ENCODE measurements around the gene PON1. TPM values are rescaled to one million over a fixed set of nuclear protein-coding genes. Genes with fewer than 3 reads are reported as not detected.
A peak's percentile ranks its signal among the peaks of the same experiment; 100 is the strongest.

Gene PON1
- total RNA-seq (2014; rRNA removed; shearing (Covaris generic); ENCODE audit: low replicate concordance) = not detected in 2 replicates

GRCh38 chr7:95324431-95324830 lies at the start of gene PON1:
TSS of gene PON1 (minus strand) at chr7:95324532. CDS start at chr7:95324475, 57 bp downstream.
- no peak for DNase-seq (ENCODE audit: low read depth)
- in situ Hi-C loops (cut with HindIII; ENCODE audit: low pct_unique_long_range_greater_than_20kb, low sequenced_read_pairs) = no loop called here

GRCh38 chr7:95373323-95373722 lies 49.0 kb upstream of the PON1 start:
- no peak for DNase-seq (ENCODE audit: low read depth)
- in situ Hi-C loops (cut with HindIII; ENCODE audit: low pct_unique_long_range_greater_than_20kb, low sequenced_read_pairs) = no loop called here

DNA sequence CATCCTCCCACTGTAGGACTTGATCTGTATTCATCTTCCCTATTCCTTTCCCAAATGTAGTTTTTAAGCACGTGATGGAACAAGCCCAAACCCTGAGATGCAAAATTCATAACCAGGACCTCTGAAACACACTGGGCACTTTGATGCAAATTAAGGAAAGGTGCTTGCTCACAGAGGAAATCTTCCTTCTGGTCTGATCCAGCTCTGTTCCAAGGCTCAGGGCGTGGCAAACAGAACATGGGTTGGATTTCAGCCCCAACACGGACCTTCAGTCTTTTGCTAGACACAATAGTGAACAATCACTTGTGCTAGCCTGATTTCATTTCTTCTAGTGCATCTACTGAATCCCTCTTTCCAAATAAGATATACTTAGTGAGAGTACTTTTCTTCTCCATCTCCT lies 43.9 kb upstream of the PON1 start:
- in situ Hi-C loops (cut with HindIII; ENCODE audit: low pct_unique_long_range_greater_than_20kb, low sequenced_read_pairs) = no loop called here
- no peak for DNase-seq (ENCODE audit: low read depth)

GRCh38 chr7:95367606-95368005 lies 43.3 kb upstream of the PON1 start:
- in situ Hi-C loops (cut with HindIII; ENCODE audit: low pct_unique_long_range_greater_than_20kb, low sequenced_read_pairs) = no loop called here
- DNase-seq (ENCODE audit: low read depth) = no peak

DNA sequence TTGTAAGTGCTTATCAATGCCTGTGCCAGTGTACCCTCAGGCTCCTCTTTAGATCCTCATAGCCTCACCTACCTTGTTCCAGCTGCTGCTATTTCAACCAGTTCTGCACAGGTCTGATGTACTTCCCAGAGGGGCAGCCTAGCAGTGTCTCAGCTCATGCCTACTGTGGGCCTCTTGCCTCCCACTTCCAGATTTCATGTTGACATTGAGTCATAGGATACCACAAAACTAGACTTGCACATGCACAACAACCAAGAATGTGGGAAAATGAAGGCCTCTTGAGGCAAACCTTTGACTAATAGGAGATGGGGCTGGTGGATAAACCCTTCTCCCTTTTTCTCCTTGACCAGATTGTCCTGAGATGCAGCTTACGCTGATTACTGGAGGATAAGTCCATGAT lies 40.8 kb upstream of the PON1 start:
- no peak for DNase-seq (ENCODE audit: low read depth)
- in situ Hi-C loops (cut with HindIII; ENCODE audit: low pct_unique_long_range_greater_than_20kb, low sequenced_read_pairs) = no loop called here

GRCh38 chr7:95357623-95358022 lies 33.3 kb upstream of the PON1 start:
- no peak for DNase-seq (ENCODE audit: low read depth)
- in situ Hi-C loops (cut with HindIII; ENCODE audit: low pct_unique_long_range_greater_than_20kb, low sequenced_read_pairs) = no loop called here

DNA sequence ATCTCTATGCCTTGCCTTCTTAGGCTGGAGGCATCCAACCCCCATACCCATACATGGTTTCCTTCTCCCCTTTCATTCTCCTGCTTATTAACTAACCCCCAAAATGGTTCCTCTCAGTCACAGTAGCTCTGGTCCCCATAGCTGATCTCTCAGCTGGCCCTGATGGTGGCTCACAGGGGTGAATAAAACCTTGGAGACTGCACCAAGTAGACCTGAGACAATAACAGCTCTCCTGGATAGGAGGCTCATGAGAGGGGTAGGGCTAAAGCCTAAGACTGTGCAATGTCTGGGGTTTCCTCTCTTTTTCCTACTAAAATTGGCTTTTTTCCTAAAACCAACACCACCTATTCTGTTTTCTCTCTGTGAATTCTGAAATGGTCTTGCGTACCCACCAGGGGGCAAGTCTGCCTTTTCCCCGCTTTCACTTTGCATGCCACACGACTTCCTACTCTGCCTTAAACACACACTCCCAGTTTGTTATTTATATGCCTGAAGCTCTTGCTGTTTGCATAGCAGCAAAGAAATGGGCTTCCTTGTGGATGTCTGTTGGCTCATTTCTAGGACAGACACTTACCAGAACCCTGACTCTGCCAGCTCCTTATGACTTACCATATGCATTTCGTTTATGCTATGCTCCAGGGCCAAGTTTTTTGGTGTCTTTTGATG lies 18.4 kb upstream of the PON1 start:
- in situ Hi-C loops (cut with HindIII; ENCODE audit: low pct_unique_long_range_greater_than_20kb, low sequenced_read_pairs) = no loop called here
- DNase-seq (ENCODE audit: low read depth) = no peak

DNA sequence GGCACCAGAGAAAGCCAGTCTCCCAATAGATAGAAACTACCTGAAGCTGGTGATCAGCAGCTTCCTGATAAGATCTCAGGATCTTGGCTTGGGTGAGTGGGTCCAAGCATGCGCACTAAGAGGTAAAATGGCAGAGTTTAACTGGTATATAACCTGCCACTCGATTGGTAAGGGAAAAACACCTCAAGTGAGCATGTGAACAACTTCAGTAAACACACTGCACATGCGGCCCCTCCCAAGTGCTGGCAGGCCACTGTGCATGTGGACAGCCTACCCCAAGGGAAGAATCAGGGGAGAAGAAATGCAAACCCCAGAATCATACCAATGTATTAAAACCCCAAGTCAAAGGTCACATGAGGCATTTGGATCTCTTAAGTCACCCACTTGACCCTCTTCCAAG lies 17.7 kb upstream of the PON1 start:
- no peak for DNase-seq (ENCODE audit: low read depth)
- in situ Hi-C loops (cut with HindIII; ENCODE audit: low pct_unique_long_range_greater_than_20kb, low sequenced_read_pairs) = no loop called here

GRCh38 chr7:95340491-95340890 lies 16.2 kb upstream of the PON1 start:
- DNase-seq (ENCODE audit: low read depth) = no peak
- in situ Hi-C loops (cut with HindIII; ENCODE audit: low pct_unique_long_range_greater_than_20kb, low sequenced_read_pairs) = no loop called here

- DNase-seq (ENCODE audit: low read depth) = no peak
- in situ Hi-C loops (cut with HindIII; ENCODE audit: low pct_unique_long_range_greater_than_20kb, low sequenced_read_pairs) = no loop called here
Observed at GRCh38 chr7:95338832-95339231, 14.5 kb upstream of the PON1 start.

- DNase-seq (ENCODE audit: low read depth) = peak; percentile 5
- in situ Hi-C loops (cut with HindIII; ENCODE audit: low pct_unique_long_range_greater_than_20kb, low sequenced_read_pairs) = no loop called here
Observed at GRCh38 chr7:95335093-95335492, 10.8 kb upstream of the PON1 start.

DNA sequence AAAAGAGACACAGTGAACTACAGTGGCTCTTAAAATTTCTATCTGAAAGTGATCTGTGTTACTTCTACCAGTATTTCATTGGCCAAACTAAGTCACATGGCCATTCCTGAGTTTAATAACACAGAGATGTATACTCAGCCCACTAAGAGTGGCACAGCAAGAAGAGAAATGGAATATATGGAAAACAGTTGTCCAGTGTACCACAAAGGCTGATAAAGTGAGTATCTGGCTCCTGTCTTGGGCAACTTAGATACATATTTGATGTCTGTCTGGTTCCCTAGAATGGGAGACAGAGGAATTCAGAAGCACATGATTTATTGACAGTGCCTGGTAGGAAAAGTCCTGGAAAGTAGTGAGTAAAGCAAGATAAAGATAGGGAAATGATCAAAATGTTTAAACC lies 10.1 kb upstream of the PON1 start:
- in situ Hi-C loops (cut with HindIII; ENCODE audit: low pct_unique_long_range_greater_than_20kb, low sequenced_read_pairs) = no loop called here
- DNase-seq (ENCODE audit: low read depth) = no peak

GRCh38 chr7:95330961-95331337 lies 6.6 kb upstream of the PON1 start:
- DNase-seq (ENCODE audit: low read depth) = no peak
- in situ Hi-C loops (cut with HindIII; ENCODE audit: low pct_unique_long_range_greater_than_20kb, low sequenced_read_pairs) = no loop called here

DNA sequence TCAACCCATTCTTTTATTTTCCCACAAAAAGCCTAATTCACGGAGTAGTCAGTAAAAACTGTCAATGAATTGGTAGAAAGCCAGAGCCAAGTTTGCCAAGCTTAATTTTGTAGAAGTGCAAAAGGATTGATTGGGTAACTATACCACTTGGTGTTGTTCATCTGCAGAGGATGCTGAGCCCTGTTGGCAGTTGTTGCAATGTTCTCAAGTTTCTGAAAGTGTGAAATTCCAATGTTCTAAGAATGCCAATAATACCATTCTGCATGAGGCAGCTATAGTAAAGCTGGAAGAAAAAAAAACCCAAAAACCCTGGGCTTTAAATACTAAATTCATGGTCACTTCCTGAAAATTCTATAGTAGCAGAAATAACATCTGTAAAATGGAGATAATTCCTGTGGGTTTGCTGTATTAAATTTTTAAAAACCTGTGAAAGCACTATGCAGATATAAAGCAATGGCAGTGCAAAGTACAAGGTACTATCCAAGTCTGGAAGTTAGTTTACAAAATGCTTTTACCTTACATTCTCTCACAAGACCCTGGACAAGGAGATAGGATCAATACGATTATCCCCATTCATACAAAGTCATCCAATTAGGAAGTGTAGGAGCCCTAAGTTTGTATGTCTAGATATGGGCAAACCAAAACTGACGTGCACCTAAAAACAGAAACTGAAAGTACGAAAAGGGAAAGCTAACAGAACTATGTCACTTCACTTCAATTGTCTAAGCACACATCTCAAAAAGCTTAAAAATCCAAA lies 6.0 kb upstream of the PON1 start:
- no peak for DNase-seq (ENCODE audit: low read depth)
- in situ Hi-C loops (cut with HindIII; ENCODE audit: low pct_unique_long_range_greater_than_20kb, low sequenced_read_pairs) = no loop called here

GRCh38 chr7:95327356-95327755 lies 3.0 kb upstream of the PON1 start:
- in situ Hi-C loops (cut with HindIII; ENCODE audit: low pct_unique_long_range_greater_than_20kb, low sequenced_read_pairs) = no loop called here
- no peak for DNase-seq (ENCODE audit: low read depth)

DNA sequence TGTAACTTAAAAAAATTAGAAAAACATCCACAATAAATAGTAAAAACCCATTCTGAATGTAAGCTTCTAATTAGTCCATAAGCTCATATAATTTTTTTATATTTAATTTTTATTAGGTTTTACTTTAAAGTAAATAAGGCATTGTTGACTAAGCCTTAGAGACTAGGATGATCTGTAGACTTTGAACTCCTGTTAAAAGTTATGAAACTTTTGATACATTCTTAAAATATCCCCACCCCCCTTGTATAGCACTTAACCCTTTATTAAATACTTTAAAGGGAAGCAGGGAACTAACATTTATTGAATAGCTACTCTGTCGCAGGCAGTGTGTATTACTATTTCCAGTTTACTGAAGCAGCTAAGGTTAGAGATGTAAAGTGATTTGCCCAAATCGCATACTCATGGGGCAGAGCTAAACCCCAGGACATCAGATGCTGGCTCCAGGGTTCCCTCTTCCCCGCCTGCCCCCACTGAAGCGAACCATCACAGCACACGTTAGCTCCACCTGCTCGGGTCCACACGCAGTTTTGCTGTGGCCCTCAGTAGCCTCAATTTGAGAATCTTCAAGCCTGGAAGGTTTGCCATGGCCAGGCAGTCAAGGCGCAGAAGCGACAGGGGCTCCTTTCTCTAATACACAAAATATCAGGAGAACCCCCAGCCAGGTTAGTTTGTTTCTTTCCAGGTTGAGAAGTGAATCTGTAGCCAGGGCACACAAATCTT lies 762 bp downstream of the PON1 start:
- in situ Hi-C loops (cut with HindIII; ENCODE audit: low pct_unique_long_range_greater_than_20kb, low sequenced_read_pairs) = no loop called here
- DNase-seq (ENCODE audit: low read depth) = no peak

DNA sequence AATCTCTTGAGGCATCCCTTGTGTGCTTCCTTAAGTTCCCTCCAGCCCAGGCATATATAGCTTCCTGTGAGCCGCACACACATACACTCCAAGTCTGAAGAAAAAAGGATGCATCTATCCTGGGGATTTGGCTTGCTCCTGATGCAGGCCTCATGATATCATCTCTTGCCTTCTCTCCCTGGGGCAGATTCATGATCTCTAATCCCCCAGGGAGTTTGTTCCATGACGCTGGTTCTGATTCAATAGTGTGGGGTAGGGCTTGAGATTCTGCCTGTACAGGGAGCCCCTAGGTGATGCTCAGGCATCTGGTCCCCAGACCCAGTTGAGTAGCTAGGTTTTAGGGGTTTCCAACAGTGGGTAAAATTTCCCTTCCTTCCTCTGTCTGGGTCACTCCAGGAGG lies 1.5 kb downstream of the PON1 start:
- DNase-seq (ENCODE audit: low read depth) = no peak
- in situ Hi-C loops (cut with HindIII; ENCODE audit: low pct_unique_long_range_greater_than_20kb, low sequenced_read_pairs) = no loop called here

DNA sequence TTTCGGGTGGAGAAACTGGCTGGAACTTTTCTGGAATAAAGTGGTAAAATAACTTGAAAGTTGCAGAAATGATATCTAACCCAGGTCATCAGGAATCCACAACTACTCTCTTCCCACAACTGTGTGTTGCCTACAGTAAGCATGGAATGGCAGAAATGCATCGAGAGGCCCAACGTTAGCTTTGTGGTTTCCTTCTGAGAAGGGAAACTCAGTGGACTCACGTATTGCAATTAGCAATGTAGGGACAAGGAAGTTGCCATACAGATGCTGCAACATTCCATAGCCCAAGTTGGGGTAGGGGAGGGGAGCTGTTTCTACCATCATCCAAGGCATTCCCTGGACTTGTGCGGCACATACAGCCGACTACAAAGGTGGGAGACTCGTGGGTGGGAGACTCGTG lies 1.9 kb downstream of the PON1 start:
- DNase-seq (ENCODE audit: low read depth) = no peak
- in situ Hi-C loops (cut with HindIII; ENCODE audit: low pct_unique_long_range_greater_than_20kb, low sequenced_read_pairs) = no loop called here

GRCh38 chr7:95321720-95322119 lies 2.6 kb downstream of the PON1 start:
- no peak for DNase-seq (ENCODE audit: low read depth)
- in situ Hi-C loops (cut with HindIII; ENCODE audit: low pct_unique_long_range_greater_than_20kb, low sequenced_read_pairs) = no loop called here

Measured in Caki2 (cell line).